Psoas muscle (tissue), 8 donors: ENCODE results near the gene GPR157. TPM values are rescaled to one million over a fixed set of nuclear protein-coding genes. Genes with fewer than 3 reads are reported as not detected.
A peak's percentile ranks its signal among the peaks of the same experiment; 100 is the strongest.

ENCODE experiments used
- ATAC-seq, 4 donors: fragments of 200-7000 bp; cut with Tn5 transposase; one replicate each; pipeline ENCODE4 v1.9.1; 2020; ENCODE audit warnings: moderate library complexity in 3 of 4, mild to moderate bottlenecking in 2 of 4
- DNase-seq, 2 donors: peaks; one replicate each; pipeline ENCODE4 v3.0.0-alpha.2; 2020
- H3K27ac ChIP-seq: fragments of 200-600 bp; one replicate; pipeline ENCODE4 v1.8.0; 2022
- H3K27me3 ChIP-seq, 3 donors: fragments of 200-600 bp in 1 of 3; one replicate each; pipeline versions ENCODE4 v1.6.1 to v1.8.0; 2013 to 2022; ENCODE audit warnings: low read length in 2 of 3, mild to moderate bottlenecking in 2 of 3, moderate library complexity in 1 of 3; ENCODE audit not compliant: insufficient read depth in 3 of 3
- H3K36me3 ChIP-seq, 2 donors: fragments of 200-600 bp in 1 of 2; one replicate each; pipeline versions ENCODE4 v1.6.1 to v1.8.0; 2013 to 2022; ENCODE audit warnings: low read depth in 1 of 2, mild to moderate bottlenecking in 1 of 2, moderate library complexity in 1 of 2; ENCODE audit not compliant: insufficient read depth in 1 of 2
- H3K4me1 ChIP-seq: fragments of 200-600 bp; one replicate; pipeline ENCODE4 v1.8.0; 2022
- H3K4me3 ChIP-seq: fragments of 200-600 bp; one replicate; pipeline ENCODE4 v1.8.0; 2022; ENCODE audit warnings: mild to moderate bottlenecking
- H3K9me3 ChIP-seq: fragments of 200-600 bp; one replicate; pipeline ENCODE4 v1.8.0; 2022
- WGBS, 3 donors: extraction: QIAGEN DNeasy Blood & Tissue Kit; methylation state at CpG; one replicate each; pipeline versions ENCODE4 v1.1.6 to v1.1.7; 2013; 5-methylcytosine and 5-hydroxymethylcytosine counted together
- intact Hi-C, 2 donors: fragments of 100-400 bp; cut with DNase I; formaldehyde crosslinking; loops; one replicate each; pipeline versions ENCODE4 v1.11.0 to v1.14.2; 2022
- polyA plus RNA-seq, 3 donors: library from polyadenylated mRNA; stranded (reverse); fragments of 200-250 nt; gene quantifications; one replicate each; pipeline ENCODE4 v1.2.3, GENCODE V29; 2013
- total RNA-seq, 4 donors: library from RNA; stranded (reverse); fragmentation: NEBNext Ultra II Directional in 2 of 4; extraction: Animal tissue kit (Norgen Biotek cat#: 25700) in 2 of 4; gene quantifications; one replicate each; pipeline versions ENCODE4 v1.2.1 to v1.2.4, GENCODE V29; 2021 to 2023
- TF ChIP-seq, protein P1 (sequence below): fragments of 200-600 bp; IDR thresholded peaks from one replicate; pipeline ENCODE4 v1.8.0; 2022; ENCODE audit warnings: antibody characterized with exemption
- donor health status: healthy with polysubstance abuse.
- donor health status: DM: no; HTN: no; CAD: no; lungs with moderate emphysema.
- donor health status: Bipolar disorder and iron deficiency.
- donor health status: healthy.
- donor health status: DM: yes; HTN: yes; CAD: no.
- donor health status: DM: no; HTN: no; CAD: no.
- donor health status: DM: no; HTN: no; CAD: no.
- donor health status: DM: yes; HTN: yes; CAD: no.

Gene GPR157
- total and polyA plus RNA-seq, 7 donors, result 11.6 to 49.5 (median 21.6) TPM

DNA sequence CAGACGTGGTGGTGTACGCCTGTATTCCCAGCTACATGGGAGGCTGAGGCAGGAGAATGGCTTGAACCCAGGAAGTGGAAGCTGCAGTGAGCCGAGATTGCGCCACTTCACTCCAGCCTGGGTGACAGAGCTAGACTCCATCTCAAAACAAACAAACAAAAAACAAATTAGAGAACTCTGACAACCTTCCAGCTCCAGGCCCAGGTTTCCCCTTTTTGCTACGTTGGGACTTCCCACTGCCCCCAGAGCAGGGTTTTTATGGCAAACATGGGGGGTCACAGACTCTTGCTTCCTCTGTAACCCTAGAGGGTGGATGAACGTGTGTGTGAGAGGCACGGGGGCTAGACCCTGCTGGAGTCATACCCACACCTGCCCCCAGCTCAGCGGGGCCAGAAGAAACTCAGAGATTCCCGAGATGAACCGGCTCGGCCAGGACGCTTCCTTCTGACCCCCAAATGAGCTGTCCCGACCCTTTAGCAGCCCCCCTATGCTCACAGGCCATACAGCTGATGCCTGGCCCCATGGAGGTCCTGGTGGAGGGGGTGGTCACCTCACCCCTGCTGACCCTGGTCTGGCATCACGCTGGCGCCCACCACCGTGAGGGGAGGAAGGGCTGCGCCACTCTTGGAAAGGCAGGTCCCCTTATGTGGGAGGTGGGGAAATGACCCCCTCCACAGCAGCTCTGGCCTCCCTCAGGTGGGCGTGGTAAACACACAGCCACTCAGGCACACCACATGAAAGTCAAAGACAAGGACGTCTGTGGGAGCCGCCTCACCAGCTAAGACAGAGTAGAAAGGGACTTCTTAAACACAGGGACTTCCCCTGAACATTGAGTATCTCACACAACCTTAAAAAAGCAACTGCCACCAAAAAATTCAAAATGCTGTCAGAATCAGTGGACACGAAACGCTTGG is 7.1 kb downstream of the GPR157 start:
- Histone ChIP-seq H3K9me3 (no peaks in the 10 kb centered on the region), H3K36me3 (no peaks in the 10 kb centered on the region), H3K27me3 (no peaks in the 10 kb centered on the region), H3K4me3 (no peak overlapping the region), H3K4me1 (peaks cover 45% of the 10 kb centered on the region), H3K27ac (peak overlapping the region; percentile 59)
- 82 to 91% (median 89%) methylated on average over 20 to 22 of the region's 22 CpGs for WGBS, 3 donors
- TF ChIP-seq, protein P1, sequence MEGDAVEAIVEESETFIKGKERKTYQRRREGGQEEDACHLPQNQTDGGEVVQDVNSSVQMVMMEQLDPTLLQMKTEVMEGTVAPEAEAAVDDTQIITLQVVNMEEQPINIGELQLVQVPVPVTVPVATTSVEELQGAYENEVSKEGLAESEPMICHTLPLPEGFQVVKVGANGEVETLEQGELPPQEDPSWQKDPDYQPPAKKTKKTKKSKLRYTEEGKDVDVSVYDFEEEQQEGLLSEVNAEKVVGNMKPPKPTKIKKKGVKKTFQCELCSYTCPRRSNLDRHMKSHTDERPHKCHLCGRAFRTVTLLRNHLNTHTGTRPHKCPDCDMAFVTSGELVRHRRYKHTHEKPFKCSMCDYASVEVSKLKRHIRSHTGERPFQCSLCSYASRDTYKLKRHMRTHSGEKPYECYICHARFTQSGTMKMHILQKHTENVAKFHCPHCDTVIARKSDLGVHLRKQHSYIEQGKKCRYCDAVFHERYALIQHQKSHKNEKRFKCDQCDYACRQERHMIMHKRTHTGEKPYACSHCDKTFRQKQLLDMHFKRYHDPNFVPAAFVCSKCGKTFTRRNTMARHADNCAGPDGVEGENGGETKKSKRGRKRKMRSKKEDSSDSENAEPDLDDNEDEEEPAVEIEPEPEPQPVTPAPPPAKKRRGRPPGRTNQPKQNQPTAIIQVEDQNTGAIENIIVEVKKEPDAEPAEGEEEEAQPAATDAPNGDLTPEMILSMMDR, result no peak
- intact Hi-C loops, result no loop called here
- ATAC-seq, result no peak
- DNase-seq, result peak in 1 of 2 donors; percentile 5

DNA sequence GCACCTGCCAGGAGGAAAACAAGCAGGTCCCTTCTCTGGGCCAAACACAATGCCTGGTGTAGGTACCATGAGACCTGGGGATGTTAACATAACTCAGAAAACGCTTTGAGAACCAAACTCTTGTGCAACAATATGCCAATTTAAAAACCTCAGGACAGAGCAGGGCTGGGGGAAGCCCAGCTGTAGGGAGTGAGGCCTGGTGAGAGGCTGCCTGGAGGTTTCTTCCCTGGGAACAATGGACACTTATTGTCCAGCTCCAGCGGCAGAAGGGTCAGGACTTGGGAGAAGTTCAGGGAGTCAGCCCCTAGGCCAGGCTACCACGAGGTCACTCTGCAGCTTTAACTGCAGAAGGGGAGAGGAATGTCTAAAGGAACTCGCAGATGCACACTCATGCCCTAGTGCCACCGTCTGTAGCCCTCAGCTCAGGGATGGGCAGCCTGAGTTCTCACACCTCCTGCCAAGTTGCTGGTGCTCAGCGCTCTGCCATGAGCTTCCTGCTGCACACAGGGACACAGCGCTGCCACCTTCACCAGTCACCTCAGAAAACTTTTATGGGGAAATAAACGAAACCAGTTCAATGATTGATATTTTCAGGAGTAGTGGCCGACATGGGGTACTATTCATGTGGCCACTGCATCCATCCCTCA is 8.5 kb downstream of the GPR157 start:
- Histone ChIP-seq H3K36me3 (no peaks in the 10 kb centered on the region), H3K27me3 (no peaks in the 10 kb centered on the region), H3K27ac (peak overlapping the region; percentile 76), H3K9me3 (no peaks in the 10 kb centered on the region), H3K4me3 (no peak overlapping the region), H3K4me1 (peaks cover 37% of the 10 kb centered on the region)
- DNase-seq, result peak in 1 of 2 donors; percentile 35
- TF ChIP-seq, protein P1, result no peak
- peak in 2 of 4 donors; percentile 52 to 55 for ATAC-seq
- intact Hi-C loops, result no loop called here
- 57 to 80% (median 61%) methylated on average over 9 of the region's 9 CpGs for WGBS, 3 donors

GRCh38 chr1:9119745-9120144 is 9.2 kb downstream of the GPR157 start:
- Histone ChIP-seq H3K27me3 (no peaks in the 10 kb centered on the region), H3K9me3 (no peaks in the 10 kb centered on the region), H3K36me3 (no peaks in the 10 kb centered on the region), H3K27ac (peak overlapping the region; percentile 76), H3K4me1 (peaks cover 37% of the 10 kb centered on the region), H3K4me3 (no peak overlapping the region)
- TF ChIP-seq, protein P1, result no peak
- intact Hi-C loops, result loop anchor here in 1 of 2 donors (10.0 kb wide), 1 partner anchor 335 kb away; no protein-coding TSS in a partner anchor
- peak; percentile 49 to 70 (median 54) for ATAC-seq
- DNase-seq, result peak in 1 of 2 donors; percentile 52
- 31 to 69% (median 32%) methylated on average over 9 of the region's 9 CpGs for WGBS, 3 donors

DNA sequence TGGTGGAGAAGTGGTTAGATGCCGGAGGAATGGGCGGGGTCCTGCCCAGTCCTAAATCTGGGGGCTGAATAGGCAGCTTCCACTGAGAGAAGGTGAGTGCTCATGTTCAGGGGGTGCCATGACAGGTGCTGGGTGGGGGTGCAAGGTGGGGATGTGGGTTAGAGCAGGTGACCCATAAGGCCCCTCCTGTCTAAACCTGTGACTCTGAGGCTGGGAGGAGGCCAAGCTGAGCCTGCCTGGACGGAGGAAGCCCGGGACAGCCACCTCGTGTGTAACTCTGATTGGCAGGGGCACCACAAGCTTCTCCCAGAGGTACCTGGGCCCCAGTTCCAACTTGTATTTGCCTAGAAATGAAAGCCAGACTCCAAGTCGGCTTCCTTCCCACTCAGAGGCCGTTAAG is 10.7 kb downstream of the GPR157 start:
- Histone ChIP-seq H3K27ac (peak overlapping the region; percentile 76), H3K4me1 (peaks cover 27% of the 10 kb centered on the region), H3K4me3 (no peak overlapping the region), H3K36me3 (no peaks in the 10 kb centered on the region), H3K9me3 (no peaks in the 10 kb centered on the region), H3K27me3 (no peaks in the 10 kb centered on the region)
- TF ChIP-seq, protein P1, result no peak
- ATAC-seq, result no peak
- intact Hi-C loops, result loop anchor here in 1 of 2 donors (10.0 kb wide), 1 partner anchor 337 kb away; no protein-coding TSS in a partner anchor
- 48 to 78% (median 53%) methylated on average over 7 of the region's 7 CpGs for WGBS, 3 donors
- DNase-seq, result peak in 1 of 2 donors; percentile 45
